ENCODE data around the gene TEF.

The TEF gene, protein sequence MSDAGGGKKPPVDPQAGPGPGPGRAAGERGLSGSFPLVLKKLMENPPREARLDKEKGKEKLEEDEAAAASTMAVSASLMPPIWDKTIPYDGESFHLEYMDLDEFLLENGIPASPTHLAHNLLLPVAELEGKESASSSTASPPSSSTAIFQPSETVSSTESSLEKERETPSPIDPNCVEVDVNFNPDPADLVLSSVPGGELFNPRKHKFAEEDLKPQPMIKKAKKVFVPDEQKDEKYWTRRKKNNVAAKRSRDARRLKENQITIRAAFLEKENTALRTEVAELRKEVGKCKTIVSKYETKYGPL

DNA sequence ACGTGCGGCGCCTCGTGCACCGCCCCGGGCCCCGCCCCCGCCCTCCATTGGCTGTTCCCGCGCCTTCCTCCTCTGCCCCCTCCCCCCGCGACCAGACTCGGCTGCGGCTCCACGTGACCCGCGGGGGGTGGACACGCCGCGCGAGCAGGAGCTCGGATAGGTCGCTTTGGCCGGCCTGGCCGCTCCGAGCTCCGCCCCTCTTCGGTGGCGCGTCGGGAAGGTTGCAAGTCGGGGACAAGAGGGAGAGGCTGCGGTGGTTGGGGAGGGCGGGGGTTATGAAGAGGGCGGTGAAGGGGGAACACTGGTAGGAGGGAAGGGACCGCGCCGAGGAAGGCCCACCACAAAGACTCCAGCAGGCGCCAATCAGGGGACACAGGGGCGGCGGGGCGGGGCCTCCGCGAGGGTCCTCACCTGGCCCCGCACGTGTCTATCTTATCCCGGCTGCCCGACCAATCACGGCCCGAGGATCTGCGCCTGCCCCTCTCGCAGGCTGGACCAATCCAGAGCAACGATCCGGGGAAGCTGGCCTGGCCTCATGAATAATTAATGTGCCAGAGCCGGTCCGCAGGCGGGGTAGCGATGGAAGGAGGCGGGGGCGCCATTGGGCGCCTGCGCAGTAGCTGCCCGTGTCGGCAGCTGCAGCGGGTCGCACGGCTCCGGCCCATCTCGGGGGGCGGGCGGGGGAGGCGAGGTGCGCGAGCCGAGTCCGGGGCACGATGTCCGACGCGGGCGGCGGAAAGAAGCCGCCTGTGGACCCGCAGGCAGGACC, at the start of gene TEF:
Gene TEF (plus strand): TSS at position 614 of the 769 bp plus-strand sequence. CDS start 103 bp downstream, at position 717.
- DNase-seq: peak; percentile 95
- in situ Hi-C loops (cut with HindIII; ENCODE audit: low pct_ligation_motif_present, low pct_unique_long_range_greater_than_20kb, low sequenced_read_pairs): no loop called here

DNA sequence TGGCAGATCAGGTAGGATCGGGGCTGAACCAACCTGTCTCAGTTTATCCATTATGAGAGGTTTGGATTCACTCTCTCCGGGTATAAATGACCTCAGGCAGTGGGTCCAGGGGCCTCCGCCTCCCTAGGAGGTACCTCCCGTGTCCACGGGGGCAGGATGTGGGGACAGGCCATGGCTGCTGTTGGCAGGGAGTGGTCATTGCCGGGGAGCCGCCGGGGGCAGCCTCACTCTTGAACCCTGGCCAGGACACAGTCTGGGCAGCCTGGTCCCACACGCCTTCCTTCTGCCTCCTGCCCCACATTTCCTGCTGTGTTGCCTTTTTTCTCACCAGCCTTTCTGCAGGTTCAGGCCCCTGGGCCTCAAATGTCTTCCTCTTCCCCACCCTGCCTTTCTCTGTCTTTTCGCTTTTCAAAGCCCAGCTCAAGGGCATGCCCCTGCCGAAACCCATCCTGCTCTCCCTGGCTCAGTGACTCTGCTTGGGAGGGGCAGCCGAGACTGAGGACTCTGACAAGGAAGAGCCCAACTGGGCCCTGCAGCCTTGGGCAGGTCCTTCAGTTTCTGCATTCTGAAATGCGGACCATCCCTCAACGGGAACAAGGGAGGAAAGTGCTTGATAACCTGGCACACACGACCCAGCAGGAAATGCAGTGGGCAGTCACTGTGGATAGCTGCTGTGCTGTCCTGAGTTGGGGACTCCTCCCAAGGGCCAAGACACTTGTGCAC, 49.4 kb upstream of the TEF start:
- no peak for DNase-seq
- in situ Hi-C loops (cut with HindIII; ENCODE audit: low pct_ligation_motif_present, low pct_unique_long_range_greater_than_20kb, low sequenced_read_pairs): no loop called here

- DNase-seq: no peak
- in situ Hi-C loops (cut with HindIII; ENCODE audit: low pct_ligation_motif_present, low pct_unique_long_range_greater_than_20kb, low sequenced_read_pairs): no loop called here
Observed at GRCh38 chr22:41333806-41334205, 47.9 kb upstream of the TEF start.

GRCh38 chr22:41334215-41334614, 47.5 kb upstream of the TEF start:
- in situ Hi-C loops (cut with HindIII; ENCODE audit: low pct_ligation_motif_present, low pct_unique_long_range_greater_than_20kb, low sequenced_read_pairs): no loop called here

DNA sequence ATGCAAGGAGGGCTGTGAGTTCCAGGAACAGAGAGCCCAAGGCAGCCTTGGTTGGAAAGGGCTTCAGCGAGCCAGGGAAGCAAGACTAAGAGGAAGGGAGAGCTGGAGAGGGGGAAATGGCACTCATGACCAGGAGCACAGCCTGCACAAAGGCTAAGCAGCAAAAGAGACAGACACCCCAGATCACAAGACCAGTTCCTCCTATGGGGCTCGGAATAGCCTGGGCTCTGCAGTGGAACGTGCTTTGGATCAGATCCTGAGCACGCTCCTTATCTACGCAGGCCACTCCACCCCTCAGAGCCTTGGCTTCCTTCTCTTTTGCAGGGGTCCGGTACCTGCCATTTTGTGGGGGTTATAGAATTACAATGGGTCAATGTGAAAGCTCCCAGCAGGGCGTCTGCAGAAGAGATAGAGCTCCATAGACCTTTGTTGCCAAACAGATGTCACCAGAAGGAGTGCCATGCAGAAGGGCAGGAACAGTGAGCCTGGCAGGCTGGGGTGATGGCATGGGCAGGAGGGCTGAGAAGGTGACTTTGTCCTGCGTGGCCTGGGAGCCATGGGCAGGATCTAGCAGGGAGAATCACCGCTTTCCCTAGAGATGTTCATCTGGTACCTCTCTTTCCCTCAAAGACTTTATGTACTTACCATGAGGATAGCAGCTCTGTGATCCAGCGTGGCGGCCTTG, 46.6 kb upstream of the TEF start:
- DNase-seq: no peak
- in situ Hi-C loops (cut with HindIII; ENCODE audit: low pct_ligation_motif_present, low pct_unique_long_range_greater_than_20kb, low sequenced_read_pairs): no loop called here

More at GRCh38 chr22:41334215-41334614, 47.5 kb upstream of the TEF start:
- no peak for DNase-seq

- no peak for DNase-seq
- in situ Hi-C loops (cut with HindIII; ENCODE audit: low pct_ligation_motif_present, low pct_unique_long_range_greater_than_20kb, low sequenced_read_pairs): no loop called here
Observed at GRCh38 chr22:41338614-41339212, 43.0 kb upstream of the TEF start.

GRCh38 chr22:41339823-41340222, 41.9 kb upstream of the TEF start:
- DNase-seq: no peak
- in situ Hi-C loops (cut with HindIII; ENCODE audit: low pct_ligation_motif_present, low pct_unique_long_range_greater_than_20kb, low sequenced_read_pairs): no loop called here

- DNase-seq: no peak
Observed at GRCh38 chr22:41340357-41340756, 41.4 kb upstream of the TEF start.

DNA sequence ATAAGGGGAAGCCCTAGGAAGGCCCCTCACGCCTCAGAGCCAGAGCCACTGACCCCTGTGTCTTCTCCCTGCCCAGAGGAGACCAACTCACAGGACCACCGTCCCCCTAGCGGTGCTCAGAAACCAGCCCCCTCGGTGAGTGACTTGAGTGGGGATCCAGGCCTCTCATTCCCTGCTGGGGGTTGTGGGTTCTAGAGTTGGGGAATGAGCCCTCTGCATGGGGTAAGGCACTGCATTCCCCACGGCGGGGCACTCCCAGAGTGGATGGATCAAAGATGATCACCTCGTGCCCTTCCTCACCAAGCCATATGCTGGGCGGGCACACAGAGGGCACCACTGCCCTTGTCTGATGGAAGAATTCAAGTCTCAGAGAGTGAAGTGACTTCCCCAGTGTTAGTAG, 40.7 kb upstream of the TEF start:
- in situ Hi-C loops (cut with HindIII; ENCODE audit: low pct_ligation_motif_present, low pct_unique_long_range_greater_than_20kb, low sequenced_read_pairs): no loop called here
- DNase-seq: no peak

More at GRCh38 chr22:41340357-41340756, 41.4 kb upstream of the TEF start:
- in situ Hi-C loops (cut with HindIII; ENCODE audit: low pct_ligation_motif_present, low pct_unique_long_range_greater_than_20kb, low sequenced_read_pairs): no loop called here

GRCh38 chr22:41341990-41342389, 39.8 kb upstream of the TEF start:
- DNase-seq: no peak
- in situ Hi-C loops (cut with HindIII; ENCODE audit: low pct_ligation_motif_present, low pct_unique_long_range_greater_than_20kb, low sequenced_read_pairs): no loop called here

GRCh38 chr22:41343300-41343699, 38.4 kb upstream of the TEF start:
- DNase-seq: no peak
- in situ Hi-C loops (cut with HindIII; ENCODE audit: low pct_ligation_motif_present, low pct_unique_long_range_greater_than_20kb, low sequenced_read_pairs): no loop called here

DNA sequence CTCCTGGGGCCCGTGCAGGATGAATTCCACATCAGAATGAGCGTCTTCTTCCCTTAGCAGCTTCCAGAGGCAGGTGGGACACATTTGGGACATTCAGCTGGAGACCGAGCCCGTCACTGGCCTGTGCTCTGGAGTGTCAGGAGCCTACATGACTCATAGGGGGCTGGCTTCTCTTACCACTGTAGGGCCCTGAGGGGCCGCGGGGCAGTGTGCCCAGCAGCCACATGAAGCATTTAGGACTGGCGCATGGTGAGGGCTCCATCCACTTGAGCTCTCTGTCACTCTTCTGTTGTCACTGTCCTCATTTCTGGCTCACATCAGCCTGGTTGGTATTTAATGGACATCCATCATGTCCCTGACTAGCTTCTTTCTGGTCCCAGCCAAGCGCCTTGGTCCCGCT, 38.0 kb upstream of the TEF start:
- DNase-seq: no peak
- in situ Hi-C loops (cut with HindIII; ENCODE audit: low pct_ligation_motif_present, low pct_unique_long_range_greater_than_20kb, low sequenced_read_pairs): no loop called here

GRCh38 chr22:41344189-41344788, 37.5 kb upstream of the TEF start:
- in situ Hi-C loops (cut with HindIII; ENCODE audit: low pct_ligation_motif_present, low pct_unique_long_range_greater_than_20kb, low sequenced_read_pairs): no loop called here
- no peak for DNase-seq

- no peak for DNase-seq
- in situ Hi-C loops (cut with HindIII; ENCODE audit: low pct_ligation_motif_present, low pct_unique_long_range_greater_than_20kb, low sequenced_read_pairs): no loop called here
Observed at GRCh38 chr22:41345807-41346335, 35.9 kb upstream of the TEF start.

GRCh38 chr22:41347066-41347859, 34.5 kb upstream of the TEF start:
- DNase-seq: no peak
- in situ Hi-C loops (cut with HindIII; ENCODE audit: low pct_ligation_motif_present, low pct_unique_long_range_greater_than_20kb, low sequenced_read_pairs): no loop called here

GRCh38 chr22:41348964-41349484, 32.7 kb upstream of the TEF start:
- in situ Hi-C loops (cut with HindIII; ENCODE audit: low pct_ligation_motif_present, low pct_unique_long_range_greater_than_20kb, low sequenced_read_pairs): no loop called here

DNA sequence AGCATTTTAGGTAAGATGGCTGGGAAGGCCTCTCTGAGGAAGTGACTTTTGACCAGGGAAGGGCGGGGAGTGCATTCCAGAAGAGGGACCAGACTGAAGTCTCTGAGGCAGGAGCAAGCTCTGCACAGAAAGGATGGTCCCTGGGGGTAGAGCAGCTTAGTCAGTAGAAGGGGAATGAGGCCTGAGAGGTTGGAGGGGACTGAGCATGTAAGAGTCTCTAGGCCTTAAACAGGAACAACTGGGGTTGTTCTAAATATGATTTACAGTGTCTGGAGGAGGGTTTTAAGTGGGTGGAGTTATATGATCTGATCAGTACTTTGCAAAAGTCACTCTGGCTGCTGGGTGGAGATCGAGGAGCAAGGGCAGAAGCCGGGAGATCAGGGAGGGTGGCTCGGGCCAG, 31.7 kb upstream of the TEF start:
- in situ Hi-C loops (cut with HindIII; ENCODE audit: low pct_ligation_motif_present, low pct_unique_long_range_greater_than_20kb, low sequenced_read_pairs): no loop called here
- no peak for DNase-seq

More at GRCh38 chr22:41348964-41349484, 32.7 kb upstream of the TEF start:
- DNase-seq: no peak
